Sigmoid colon (tissue), 7 donors: Measurements from ENCODE around the gene SLC2A11. TPM values are rescaled to one million over a fixed set of nuclear protein-coding genes. Genes with fewer than 3 reads are reported as not detected.

Experiments
- DNase-seq: peaks from one replicate; pipeline ENCODE4 v3.0.0-alpha.2; 2019
- H3K27ac ChIP-seq, 4 donors: fragments of 200-600 bp; sonication (generic); one replicate each; pipeline ENCODE4 v1.5.1; 2016 to 2019; ENCODE audit warnings: mild to moderate bottlenecking in 1 of 4
- H3K27me3 ChIP-seq, 3 donors: fragments of 200-600 bp; sonication (generic); one replicate each; pipeline ENCODE4 v1.5.1; 2019; ENCODE audit warnings: mild to moderate bottlenecking in 1 of 3
- H3K36me3 ChIP-seq, 4 donors: fragments of 200-600 bp; sonication (generic); one replicate each; pipeline ENCODE4 v1.5.1; 2016 to 2019
- H3K4me1 ChIP-seq, 4 donors: fragments of 200-600 bp; sonication (generic); one replicate each; pipeline ENCODE4 v1.5.1; 2017 to 2019
- H3K4me3 ChIP-seq, 4 donors: fragments of 200-600 bp; sonication (generic); one replicate each; pipeline ENCODE4 v1.5.1; 2017 to 2019; ENCODE audit warnings: mild to moderate bottlenecking in 2 of 4, moderate library complexity in 1 of 4
- H3K9me3 ChIP-seq, 4 donors: fragments of 200-600 bp in 3 of 4; sonication (generic) in 3 of 4; one replicate each; pipeline versions ENCODE4 v1.5.1 to v1.6.1; 2013 to 2019
- EP300 ChIP-seq, 4 donors: sonication (generic); formaldehyde crosslinking; IDR thresholded peaks; one replicate each; pipeline ENCODE4 v1.6.1; 2017; ENCODE audit warnings: antibody characterized with exemption in 4 of 4
- POLR2A ChIP-seq, 2 donors: fragments of 450-650 bp; IDR thresholded peaks; one replicate each; pipeline ENCODE4 v1.6.1; 2016; ENCODE audit warnings: antibody characterized with exemption in 2 of 2, mild to moderate bottlenecking in 2 of 2, moderate library complexity in 2 of 2
- POLR2AphosphoS5 ChIP-seq, 4 donors: sonication (generic); formaldehyde crosslinking; IDR thresholded peaks; one replicate each; pipeline ENCODE4 v1.6.1; 2017; ENCODE audit warnings: antibody characterized with exemption in 4 of 4
- WGBS, 2 donors: extraction: QIAGEN DNeasy Blood & Tissue Kit; methylation state at CpG; one replicate each; pipeline ENCODE4 v1.1.7; 2013; 5-methylcytosine and 5-hydroxymethylcytosine counted together
- intact Hi-C: fragments of 100-400 bp; cut with DNase I; formaldehyde crosslinking; loops from one replicate; pipeline ENCODE4 v1.15.1; 2023
- polyA plus RNA-seq, 3 donors: library from polyadenylated mRNA; stranded (reverse); fragments of 200-250 nt; gene quantifications; one replicate each; pipeline ENCODE4 v1.2.3, GENCODE V29; 2013
- total RNA-seq, 4 donors: library from RNA; depleted of rRNA; stranded (reverse); fragments of >200 nt; gene quantifications; one replicate each; pipeline ENCODE4 v1.1.0, GENCODE V29; 2016
- TF ChIP-seq, protein P1 (sequence below), 4 experiments: fragments of 450-650 bp in 3 of 4; fragments of 200-600 bp in 1 of 4; IDR thresholded peaks; one replicate each; pipeline ENCODE4 v1.5.1; 2016 to 2019; ENCODE audit warnings: antibody characterized with exemption in 4 of 4, mild to moderate bottlenecking in 3 of 4, moderate library complexity in 2 of 4
- donor health status: healthy with polysubstance abuse.
- donor health status: Bipolar disorder and iron deficiency.
- donor health status: healthy.

Gene SLC2A11
- total and polyA plus RNA-seq, 7 donors, result 4.8 to 23.5 (median 13.8) TPM

DNA sequence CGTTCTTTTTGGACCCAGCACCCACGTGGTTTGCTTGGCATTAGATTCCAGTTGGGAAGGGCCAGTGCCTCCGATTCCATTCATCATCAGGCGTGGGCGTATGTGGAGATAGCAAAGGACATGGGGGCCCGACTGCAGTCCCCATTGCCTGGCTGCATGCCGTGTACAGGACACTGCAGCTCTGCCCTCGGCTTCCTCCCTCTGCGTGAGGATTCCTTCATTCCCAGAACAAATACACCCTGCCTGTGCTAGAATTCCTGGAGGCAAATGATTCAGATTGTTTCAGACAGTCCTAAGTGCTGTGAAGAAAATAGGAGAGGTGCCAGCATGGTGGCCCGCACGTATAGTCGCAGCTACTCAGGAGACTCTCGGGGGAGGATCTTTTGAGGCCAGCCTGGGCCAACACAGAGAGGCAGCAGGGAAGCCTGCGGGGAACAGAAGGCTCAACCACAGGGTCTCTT, 34.3 kb upstream of the SLC2A11 start:
- Histone ChIP-seq H3K27me3 (no peaks in the 10 kb centered on the region), H3K4me3 (no peak overlapping the region), H3K9me3 (no peaks in the 10 kb centered on the region), H3K4me1 (no peaks in the 10 kb centered on the region), H3K27ac (no peak overlapping the region), H3K36me3 (peaks cover 51 to 98% (median 68%) of the 10 kb centered on the region in 4 donors)
- peak; percentile 32 for DNase-seq
- 87 to 94% methylated on average over 14 of the region's 14 CpGs for WGBS, 2 donors
- TF ChIP-seq POLR2A (IDR thresholded peaks at IDR 0.05), result no peak
- TF ChIP-seq POLR2AphosphoS5 (IDR thresholded peaks at IDR 0.05), result no peak
- TF ChIP-seq EP300 (IDR thresholded peaks at IDR 0.05), result no peak
- TF ChIP-seq, protein P1, sequence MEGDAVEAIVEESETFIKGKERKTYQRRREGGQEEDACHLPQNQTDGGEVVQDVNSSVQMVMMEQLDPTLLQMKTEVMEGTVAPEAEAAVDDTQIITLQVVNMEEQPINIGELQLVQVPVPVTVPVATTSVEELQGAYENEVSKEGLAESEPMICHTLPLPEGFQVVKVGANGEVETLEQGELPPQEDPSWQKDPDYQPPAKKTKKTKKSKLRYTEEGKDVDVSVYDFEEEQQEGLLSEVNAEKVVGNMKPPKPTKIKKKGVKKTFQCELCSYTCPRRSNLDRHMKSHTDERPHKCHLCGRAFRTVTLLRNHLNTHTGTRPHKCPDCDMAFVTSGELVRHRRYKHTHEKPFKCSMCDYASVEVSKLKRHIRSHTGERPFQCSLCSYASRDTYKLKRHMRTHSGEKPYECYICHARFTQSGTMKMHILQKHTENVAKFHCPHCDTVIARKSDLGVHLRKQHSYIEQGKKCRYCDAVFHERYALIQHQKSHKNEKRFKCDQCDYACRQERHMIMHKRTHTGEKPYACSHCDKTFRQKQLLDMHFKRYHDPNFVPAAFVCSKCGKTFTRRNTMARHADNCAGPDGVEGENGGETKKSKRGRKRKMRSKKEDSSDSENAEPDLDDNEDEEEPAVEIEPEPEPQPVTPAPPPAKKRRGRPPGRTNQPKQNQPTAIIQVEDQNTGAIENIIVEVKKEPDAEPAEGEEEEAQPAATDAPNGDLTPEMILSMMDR (IDR thresholded peaks at IDR 0.05), result no peak
- intact Hi-C loops, result no loop called here

DNA sequence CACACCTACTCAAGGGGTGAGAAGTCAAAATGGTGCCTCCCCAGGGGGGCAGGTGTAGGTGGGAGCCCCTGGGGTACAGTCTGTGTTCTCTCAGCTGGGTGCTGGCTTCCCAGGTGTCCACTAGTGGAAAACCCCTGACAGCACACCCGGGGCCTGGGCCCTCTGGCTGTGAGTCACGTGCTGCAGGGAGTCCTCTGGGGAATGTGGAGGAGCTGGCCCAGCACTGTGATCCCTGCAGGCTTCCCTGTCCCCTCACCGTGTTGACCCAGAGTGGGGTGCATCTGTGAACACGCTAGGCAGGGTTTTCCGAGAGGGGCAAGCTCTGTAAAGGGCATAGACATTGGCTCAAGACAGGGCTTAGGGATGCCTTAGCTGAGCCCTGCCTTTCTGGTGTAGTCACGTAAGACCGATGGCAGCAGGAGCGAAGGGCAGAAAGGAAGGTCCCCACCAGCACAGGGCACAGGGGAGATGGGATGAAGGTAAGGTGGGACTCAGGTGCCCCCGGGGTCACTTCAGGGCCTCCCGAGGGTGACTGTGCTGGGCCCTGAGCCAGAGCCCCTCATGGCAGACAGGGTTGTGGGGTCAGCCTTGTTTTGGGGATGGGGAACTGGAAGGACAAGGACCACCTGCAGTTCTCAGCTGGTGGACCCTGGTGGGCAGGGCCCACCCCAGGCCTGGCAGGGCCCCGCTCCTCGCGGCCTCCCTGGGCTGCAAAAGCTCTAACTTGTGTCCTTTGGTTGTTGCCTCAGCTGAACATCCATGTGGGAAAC, 33.0 kb upstream of the SLC2A11 start:
- no peak overlapping the region for H3K27ac ChIP-seq
- no peaks in the 10 kb centered on the region for H3K27me3 ChIP-seq
- 90 to 95% methylated on average over 13 of the region's 13 CpGs for WGBS, 2 donors
- intact Hi-C loops, result no loop called here
- peak; percentile 43 for DNase-seq
- H3K36me3 ChIP-seq, result peaks cover 52 to 98% (median 60%) of the 10 kb centered on the region in 4 donors
- no peaks in the 10 kb centered on the region for H3K9me3 ChIP-seq
- no peak overlapping the region for H3K4me3 ChIP-seq
- H3K4me1 ChIP-seq, result no peaks in the 10 kb centered on the region
- TF ChIP-seq POLR2A (IDR thresholded peaks at IDR 0.05), result no peak
- no peak for TF ChIP-seq EP300 (IDR thresholded peaks at IDR 0.05)
- TF ChIP-seq, protein P1 (IDR thresholded peaks at IDR 0.05), result no peak
- TF ChIP-seq POLR2AphosphoS5 (IDR thresholded peaks at IDR 0.05), result no peak

DNA sequence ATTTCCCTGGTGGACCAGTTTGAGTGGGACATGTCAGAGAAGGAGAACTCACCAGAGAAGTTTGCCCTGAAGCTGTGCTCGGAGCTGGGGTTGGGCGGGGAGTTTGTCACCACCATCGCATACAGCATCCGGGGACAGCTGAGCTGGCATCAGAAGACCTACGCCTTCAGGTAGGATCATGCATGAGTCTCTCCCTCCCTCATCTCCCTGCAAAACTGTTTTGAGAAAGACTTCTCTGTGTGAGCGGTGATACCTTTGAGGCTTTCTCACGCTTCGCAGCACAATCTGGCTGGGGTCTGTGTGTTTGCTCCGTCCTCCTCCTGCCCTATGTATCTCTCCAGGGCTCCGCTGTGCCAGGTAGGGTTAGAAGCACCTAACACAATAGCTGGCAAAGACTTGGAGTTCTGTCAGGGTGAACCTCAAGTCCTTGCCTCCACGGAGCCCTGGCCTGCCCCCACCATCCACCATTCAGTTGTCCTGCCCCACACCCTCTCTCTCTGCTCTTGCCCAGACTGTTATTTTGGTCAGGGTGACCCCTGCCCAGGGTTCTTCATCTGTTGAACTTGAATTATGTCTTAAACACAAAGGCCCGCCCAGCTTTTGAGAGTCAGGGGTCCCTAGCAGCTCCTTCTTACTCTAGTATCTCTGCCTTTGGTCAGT, 32.3 kb upstream of the SLC2A11 start:
- H3K36me3 ChIP-seq, result peaks cover 45 to 96% (median 57%) of the 10 kb centered on the region in 4 donors
- 93 to 97% methylated on average over 12 of the region's 12 CpGs for WGBS, 2 donors

DNA sequence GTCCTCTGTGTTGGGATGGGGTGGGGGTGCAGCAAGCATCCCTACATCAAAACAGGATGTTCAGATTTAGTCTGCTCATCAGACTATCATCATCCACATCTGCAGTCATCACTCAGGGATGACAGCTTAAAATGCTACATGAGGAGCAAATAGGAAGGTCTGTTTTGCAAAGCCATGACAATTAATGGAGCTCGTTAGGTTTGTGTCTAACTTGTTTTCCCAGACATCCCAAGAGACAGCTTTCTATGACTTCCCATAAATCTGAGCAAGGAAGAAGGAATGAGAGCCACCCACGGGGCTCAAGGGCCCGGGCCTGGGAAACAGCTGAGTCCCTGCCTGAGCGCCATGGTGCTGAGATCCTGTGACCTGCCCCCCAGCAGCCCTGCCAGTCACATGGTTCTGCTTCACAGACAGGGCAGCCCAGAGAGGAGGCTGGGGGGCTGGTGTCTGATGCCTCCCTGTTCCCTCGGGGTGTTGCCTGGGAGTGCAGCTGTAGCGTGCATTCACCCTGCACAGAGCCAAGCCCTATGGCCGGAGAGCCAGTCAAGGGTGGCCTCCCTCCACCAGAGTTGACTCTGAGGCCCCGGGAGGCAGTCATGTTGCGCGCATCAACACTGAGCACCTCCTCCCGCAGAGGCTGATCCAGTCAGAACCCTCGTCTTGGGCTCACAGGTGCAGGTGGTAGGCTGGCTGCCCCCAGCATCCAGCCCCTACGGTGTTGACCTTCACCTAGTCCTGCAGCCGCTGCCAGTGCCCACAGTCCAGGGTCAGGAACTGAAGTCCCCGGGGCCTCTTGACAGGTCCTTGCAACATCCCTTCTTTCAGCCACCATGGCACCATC, 30.9 kb upstream of the SLC2A11 start:
- Histone ChIP-seq H3K36me3 (peaks cover 43 to 92% (median 51%) of the 10 kb centered on the region in 4 donors), H3K27ac (no peak overlapping the region)
- TF ChIP-seq POLR2AphosphoS5 (IDR thresholded peaks at IDR 0.05), result no peak

More for the DNA sequence above, 32.3 kb upstream of the SLC2A11 start:
- DNase-seq, result peak; percentile 52
- intact Hi-C loops, result no loop called here
- no peaks in the 10 kb centered on the region for H3K9me3 ChIP-seq
- H3K4me1 ChIP-seq, result no peaks in the 10 kb centered on the region
- H3K27ac ChIP-seq, result no peak overlapping the region
- TF ChIP-seq EP300 (IDR thresholded peaks at IDR 0.05) (no peak), POLR2AphosphoS5 (IDR thresholded peaks at IDR 0.05) (no peak), POLR2A (IDR thresholded peaks at IDR 0.05) (no peak)
- TF ChIP-seq, protein P1 (IDR thresholded peaks at IDR 0.05), result no peak
- H3K27me3 ChIP-seq, result no peaks in the 10 kb centered on the region
- H3K4me3 ChIP-seq, result no peak overlapping the region

More for the DNA sequence above, 30.9 kb upstream of the SLC2A11 start:
- no peak overlapping the region for H3K4me3 ChIP-seq
- WGBS, 2 donors, result 92 to 93% methylated on average over 15 of the region's 15 CpGs
- no peaks in the 10 kb centered on the region for H3K27me3 ChIP-seq
- no peaks in the 10 kb centered on the region for H3K4me1 ChIP-seq
- no peaks in the 10 kb centered on the region for H3K9me3 ChIP-seq
- intact Hi-C loops, result no loop called here
- DNase-seq, result peak; percentile 50
